Coronary artery (tissue), 2 donors: ENCODE measurements around the gene USP24.
"Not testable (repeated sequence)": the region's sequence is repeated elsewhere in the genome, so short reads cannot be mapped to it uniquely, and the experiment has no call there.

Source experiments
- DNase-seq: peaks from one replicate; pipeline ENCODE4 v3.0.0-alpha.2; 2017; ENCODE audit warnings: low spot score
- H3K27ac ChIP-seq, 2 donors: fragments of 200-600 bp; sonication (generic); one replicate each; pipeline ENCODE4 v1.5.1; 2016 to 2019
- H3K4me3 ChIP-seq: fragments of 200-600 bp; sonication (generic); 2 replicates; pipeline ENCODE4 v1.5.1; 2016; ENCODE audit warnings: mild to moderate bottlenecking, moderate library complexity
- CTCF ChIP-seq: fragments of 200-600 bp; sonication (generic); IDR thresholded peaks from one replicate; pipeline ENCODE4 v1.5.1; 2019; ENCODE audit warnings: antibody characterized with exemption

The USP24 gene

DNA sequence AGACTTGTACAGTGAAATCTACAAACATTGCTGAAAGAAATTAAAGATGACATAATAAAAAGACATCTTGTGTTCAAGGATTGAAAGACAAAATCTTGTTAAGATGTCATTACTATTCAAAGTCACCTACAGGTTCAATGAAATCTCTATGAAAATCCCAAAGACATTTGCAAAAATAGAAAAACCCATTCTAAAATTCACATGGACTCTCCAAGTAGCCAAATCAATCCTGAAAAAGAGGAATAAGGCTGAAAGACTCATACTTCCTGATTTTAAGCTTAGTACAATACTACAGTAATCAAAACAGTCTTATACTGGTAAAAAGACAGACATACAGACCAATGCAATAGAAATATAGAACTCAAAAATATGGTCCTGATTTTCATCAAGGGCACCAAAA lies 97.2 kb downstream of the USP24 start:
- TF ChIP-seq CTCF, result no peak
- DNase-seq, result no peak
- Histone ChIP-seq H3K4me3 (no peak overlapping the region), H3K27ac (no peak overlapping the region)

DNA sequence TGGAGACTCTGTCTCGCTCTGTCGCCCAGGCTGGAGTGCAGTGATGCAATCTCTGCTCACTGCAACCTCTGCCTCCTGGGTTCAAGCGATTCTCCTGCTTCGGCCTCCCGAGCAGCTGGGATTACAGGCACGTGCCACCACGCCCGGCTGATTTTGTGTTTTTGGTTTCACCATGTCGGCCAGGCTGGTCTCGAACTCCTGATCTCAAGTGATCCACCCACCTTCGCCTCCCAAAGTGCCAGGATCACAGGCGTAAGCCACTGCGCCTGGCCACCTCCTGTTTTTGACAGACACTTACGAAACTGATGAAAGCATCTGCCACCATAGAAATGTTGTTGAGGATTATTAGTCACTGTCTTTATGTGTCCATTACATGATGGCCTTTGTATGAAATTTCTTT lies 106.2 kb downstream of the USP24 start:
- not testable (repeated sequence) for DNase-seq, H3K4me3 ChIP-seq

DNA sequence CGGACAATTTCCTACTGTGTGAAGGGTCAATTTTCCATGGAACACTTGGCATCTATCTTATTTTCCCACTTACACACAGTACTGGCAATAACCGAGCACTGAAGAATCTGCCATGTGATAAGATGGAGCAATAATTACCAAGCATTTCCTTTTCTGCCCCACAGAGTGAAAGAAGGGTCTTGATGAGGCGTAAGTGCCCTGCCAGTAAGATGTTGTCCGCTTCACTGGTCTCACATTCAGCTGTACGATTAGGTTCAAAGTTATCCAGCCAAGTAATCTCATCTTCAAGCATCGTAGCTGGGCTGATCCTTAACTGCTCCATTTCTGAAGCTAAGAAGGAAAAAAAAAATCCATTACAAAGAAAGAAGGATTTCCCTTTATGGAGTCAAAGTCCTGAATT lies 108.1 kb downstream of the USP24 start:
- H3K27ac ChIP-seq, result no peak overlapping the region
- no peak for DNase-seq
- TF ChIP-seq CTCF, result no peak
- no peak overlapping the region for H3K4me3 ChIP-seq

More for the DNA sequence above, 106.2 kb downstream of the USP24 start:
- not testable (repeated sequence) for H3K27ac ChIP-seq

- Histone ChIP-seq H3K27ac (no peak overlapping the region), H3K4me3 (no peak overlapping the region)
- no peak for TF ChIP-seq CTCF
- DNase-seq, result no peak
Measured at GRCh38 chr1:55103891-55104290, 111.3 kb downstream of the USP24 start.

- H3K4me3 ChIP-seq, result no peak overlapping the region
- no peak overlapping the region for H3K27ac ChIP-seq
- no peak for TF ChIP-seq CTCF
- no peak for DNase-seq
Measured at GRCh38 chr1:55095095-55095494, 120.1 kb downstream of the USP24 start.

DNA sequence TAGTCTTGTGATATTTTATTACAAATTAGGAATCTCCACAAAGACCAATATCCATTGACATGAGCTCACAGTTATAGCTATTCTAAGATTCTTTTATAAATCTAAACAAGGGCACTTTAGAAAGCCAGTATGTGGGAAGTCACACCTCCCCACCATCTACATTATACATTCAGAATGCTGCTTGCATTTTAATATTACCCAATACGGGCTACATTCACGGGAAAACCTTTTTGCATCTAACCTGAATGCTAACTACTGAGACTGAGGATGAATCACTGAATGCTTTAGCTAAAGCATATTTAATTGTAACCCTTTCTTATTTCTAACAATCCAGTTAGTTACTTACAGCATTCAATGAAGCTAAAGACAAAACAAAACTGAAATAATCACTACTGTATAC lies 122.7 kb downstream of the USP24 start:
- H3K4me3 ChIP-seq, result no peak overlapping the region
- TF ChIP-seq CTCF, result no peak
- DNase-seq, result no peak
- no peak overlapping the region for H3K27ac ChIP-seq

- no peak overlapping the region for H3K27ac ChIP-seq
- no peak for TF ChIP-seq CTCF
- H3K4me3 ChIP-seq, result no peak overlapping the region
- no peak for DNase-seq
Measured at GRCh38 chr1:55089683-55090082, 125.5 kb downstream of the USP24 start.

DNA sequence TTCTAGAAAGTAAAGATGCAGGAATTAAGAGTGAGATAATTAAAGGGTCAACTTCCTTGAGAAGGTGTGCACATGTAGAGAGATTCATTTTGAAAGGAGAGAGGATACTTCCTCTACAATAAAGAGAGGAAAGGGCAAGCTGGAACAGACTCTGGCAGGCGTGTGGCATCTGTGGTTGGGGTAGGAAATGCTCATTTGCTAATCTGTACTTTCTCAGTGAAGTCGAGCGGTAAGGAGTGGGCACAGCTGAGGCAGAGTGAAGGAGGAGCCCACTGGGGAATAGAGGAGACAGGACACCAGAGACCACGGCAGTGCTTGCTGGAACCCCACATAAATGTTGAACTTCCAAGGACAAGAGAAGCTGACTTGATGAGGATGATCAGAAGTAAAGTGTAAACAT lies 126.8 kb downstream of the USP24 start:
- no peak overlapping the region for H3K4me3 ChIP-seq
- no peak for DNase-seq
- no peak for TF ChIP-seq CTCF
- H3K27ac ChIP-seq, result no peak overlapping the region
